GM19463 (cell line): Measurements from ENCODE around the gene CDK14.

Experiments used
- ATAC-seq: cut with Tn5 transposase; IDR thresholded peaks from one replicate; pipeline ENCODE4 v1.9.1; 2021; ENCODE audit warnings: mild to moderate bottlenecking, moderate library complexity; ENCODE audit not compliant: unreplicated experiment

CDK14 gene

GRCh38 chr7:91239171-91239604 lies 643.1 kb downstream of the CDK14 start:
- no peak for ATAC-seq

DNA sequence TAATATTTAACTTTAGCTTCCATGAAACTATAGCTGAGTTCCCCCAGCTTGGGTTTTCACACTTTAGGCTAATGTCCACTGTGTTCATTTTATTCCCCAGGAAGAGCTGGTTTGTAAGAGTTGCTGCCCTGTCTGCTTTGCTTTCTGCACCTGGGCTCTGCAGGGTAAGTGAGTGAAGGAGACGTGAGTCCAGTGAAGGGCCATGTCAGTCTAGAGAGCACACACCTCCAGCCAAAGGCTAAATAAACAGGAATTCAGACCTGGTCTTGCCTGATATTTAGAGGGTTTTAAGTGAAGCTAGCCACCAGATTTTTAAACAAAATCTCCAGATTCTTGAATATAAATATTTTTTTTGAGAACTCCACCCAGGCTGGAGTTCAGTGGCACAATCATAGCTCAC lies 643.7 kb downstream of the CDK14 start:
- no peak for ATAC-seq

- no peak for ATAC-seq
Observed at GRCh38 chr7:91240376-91240941, 644.3 kb downstream of the CDK14 start.

- ATAC-seq, result no peak
Observed at GRCh38 chr7:91242097-91242844, 646.1 kb downstream of the CDK14 start.

- no peak for ATAC-seq
Observed at GRCh38 chr7:91243591-91244301, 647.6 kb downstream of the CDK14 start.

DNA sequence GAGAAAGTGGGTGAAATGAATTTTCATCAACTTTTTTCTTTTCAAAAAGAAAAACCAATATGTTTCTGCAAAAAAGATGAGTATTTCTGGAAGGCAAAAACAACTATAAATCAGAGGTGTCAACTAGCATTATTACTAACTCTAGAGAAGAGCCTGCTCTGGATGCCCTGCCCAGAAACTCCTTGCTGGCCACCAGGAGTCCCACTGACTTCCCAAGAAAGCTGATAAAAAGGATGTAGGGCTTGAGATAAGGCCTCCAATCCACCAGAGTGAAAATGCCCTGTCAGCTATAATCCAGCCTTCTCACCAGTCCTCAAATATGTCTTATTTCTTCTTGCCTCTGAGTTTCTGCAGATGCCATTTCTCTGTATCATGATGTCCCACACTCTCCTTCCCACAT lies 651.4 kb downstream of the CDK14 start:
- ATAC-seq, result no peak

GRCh38 chr7:91248996-91249395 lies 652.9 kb downstream of the CDK14 start:
- ATAC-seq, result no peak

DNA sequence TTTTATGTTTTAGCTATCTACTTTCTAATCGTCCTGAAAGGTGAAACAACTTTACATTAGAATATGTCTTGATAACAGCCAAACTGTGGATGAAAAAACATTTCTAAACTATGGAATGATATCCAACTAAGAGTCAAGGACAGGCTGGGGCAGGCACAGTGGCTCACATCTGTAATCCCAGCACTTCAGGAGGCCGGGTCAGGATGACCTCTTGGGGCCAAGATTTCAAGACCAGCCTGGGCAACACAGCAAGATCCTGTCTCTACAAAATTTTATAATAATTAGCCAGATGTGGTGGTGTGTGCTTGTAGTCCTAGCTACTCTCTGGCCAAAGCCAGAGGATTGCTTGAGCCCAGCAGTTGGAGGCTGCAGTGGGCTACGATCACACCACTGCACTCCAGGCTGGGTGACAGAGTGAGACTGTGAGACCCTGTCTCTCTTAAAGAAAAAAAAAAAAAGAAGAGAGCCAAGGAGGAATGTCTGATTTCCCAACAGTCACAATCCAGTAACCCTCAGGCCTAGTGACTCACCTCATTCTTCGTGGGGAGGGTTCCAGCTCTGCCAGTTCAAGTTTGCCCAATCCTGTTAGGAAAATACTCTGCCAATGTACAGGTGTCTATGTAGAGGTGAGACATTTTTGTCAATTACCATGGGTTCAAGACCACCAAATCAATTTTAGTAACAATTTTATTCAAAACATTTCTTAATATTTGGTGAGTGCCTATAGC lies 653.5 kb downstream of the CDK14 start:
- ATAC-seq, result no peak

- no peak for ATAC-seq
Observed at GRCh38 chr7:91250706-91251105, 654.6 kb downstream of the CDK14 start.

DNA sequence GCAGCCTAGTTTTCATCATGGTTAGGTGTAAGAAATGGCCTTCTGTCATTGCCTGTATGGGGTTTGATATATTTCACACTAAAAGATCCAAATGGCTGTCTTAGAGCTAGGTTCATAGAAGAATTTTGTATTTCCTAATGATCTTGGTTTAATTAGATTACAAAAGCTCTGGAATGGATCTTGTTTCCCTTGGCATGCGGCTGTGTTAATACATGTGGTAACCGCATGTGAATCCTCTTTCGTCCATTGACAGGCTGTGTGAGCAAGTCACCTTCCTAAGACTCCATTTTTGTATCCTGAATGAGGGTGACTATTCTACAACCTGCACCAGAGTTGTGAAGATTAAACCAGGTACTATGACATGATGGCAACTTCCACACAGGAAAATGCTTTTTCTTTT lies 655.8 kb downstream of the CDK14 start:
- no peak for ATAC-seq
